GM20000 (cell line): Measurements from ENCODE around the gene GRIK4.

Source experiments
- DNase-seq: peaks from one replicate; pipeline ENCODE4 v3.0.0; 2012; ENCODE audit warnings: low spot score
- TF ChIP-seq, protein P1 (sequence below): IDR thresholded peaks from 2 replicates; pipeline ENCODE4 v1.5.1; 2012; ENCODE audit warnings: mild to moderate bottlenecking, control low read depth; ENCODE audit errors: extremely low read depth, missing control alignments

GRIK4 gene

GRCh38 chr11:120635136-120635810 lies 123.7 kb downstream of the GRIK4 start:
- TF ChIP-seq, protein P1, sequence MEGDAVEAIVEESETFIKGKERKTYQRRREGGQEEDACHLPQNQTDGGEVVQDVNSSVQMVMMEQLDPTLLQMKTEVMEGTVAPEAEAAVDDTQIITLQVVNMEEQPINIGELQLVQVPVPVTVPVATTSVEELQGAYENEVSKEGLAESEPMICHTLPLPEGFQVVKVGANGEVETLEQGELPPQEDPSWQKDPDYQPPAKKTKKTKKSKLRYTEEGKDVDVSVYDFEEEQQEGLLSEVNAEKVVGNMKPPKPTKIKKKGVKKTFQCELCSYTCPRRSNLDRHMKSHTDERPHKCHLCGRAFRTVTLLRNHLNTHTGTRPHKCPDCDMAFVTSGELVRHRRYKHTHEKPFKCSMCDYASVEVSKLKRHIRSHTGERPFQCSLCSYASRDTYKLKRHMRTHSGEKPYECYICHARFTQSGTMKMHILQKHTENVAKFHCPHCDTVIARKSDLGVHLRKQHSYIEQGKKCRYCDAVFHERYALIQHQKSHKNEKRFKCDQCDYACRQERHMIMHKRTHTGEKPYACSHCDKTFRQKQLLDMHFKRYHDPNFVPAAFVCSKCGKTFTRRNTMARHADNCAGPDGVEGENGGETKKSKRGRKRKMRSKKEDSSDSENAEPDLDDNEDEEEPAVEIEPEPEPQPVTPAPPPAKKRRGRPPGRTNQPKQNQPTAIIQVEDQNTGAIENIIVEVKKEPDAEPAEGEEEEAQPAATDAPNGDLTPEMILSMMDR = no peak
- no peak for DNase-seq

DNA sequence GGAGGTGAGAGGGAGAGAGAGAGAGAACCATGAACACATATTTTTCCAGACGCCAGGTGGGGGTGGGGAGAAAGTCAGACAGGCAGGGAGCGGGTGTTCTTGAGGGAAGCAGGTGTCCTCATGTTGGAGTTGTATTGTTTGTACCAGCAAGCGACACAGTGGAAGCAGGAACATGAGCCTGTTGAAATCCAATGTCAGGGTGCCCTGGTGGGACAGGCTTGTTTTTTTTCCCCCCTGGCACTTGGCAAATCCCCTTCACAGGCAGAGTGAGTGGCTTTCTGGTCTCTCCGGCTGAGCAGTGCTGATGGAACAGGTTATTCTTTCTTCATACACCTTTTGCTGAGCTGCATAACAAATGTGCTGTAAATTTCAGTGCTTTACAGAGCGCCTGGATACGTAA lies 125.6 kb downstream of the GRIK4 start:
- TF ChIP-seq, protein P1 = no peak
- no peak for DNase-seq

DNA sequence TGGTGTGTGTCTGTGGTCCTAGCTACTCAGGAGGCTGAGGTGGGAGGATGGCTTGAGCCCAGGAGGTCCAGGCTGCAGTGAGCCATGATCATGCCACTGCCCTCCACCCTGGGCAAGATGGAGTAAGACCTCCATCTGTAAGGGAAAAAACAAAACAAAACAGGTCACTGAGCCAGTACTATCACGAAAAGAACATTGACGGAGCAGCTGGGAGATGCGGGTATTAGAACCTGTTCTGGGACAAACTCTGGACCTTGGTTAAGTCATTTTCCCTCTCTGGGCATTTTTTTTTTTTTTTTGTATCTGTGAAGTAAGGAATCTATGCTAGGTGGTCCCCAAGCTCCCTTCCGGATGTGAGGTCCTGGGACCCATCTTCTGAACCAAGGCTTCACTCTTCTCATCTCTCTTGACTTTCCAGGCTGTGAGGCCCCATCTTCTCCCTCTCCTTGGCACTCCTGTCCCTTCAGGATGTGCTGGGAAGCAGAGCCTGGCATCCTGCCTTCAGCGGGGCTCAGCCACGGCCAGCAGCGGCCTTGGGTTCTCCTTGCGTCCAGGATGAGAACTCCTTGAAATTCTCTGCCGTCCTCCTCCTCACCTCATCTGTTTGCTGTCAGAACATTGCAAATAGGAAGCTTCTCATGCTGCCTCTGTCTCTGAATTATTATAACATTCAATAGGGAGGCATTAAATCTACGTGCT lies 130.8 kb downstream of the GRIK4 start:
- no peak for DNase-seq
- TF ChIP-seq, protein P1 = no peak

GRCh38 chr11:120643284-120643683 lies 131.7 kb downstream of the GRIK4 start:
- DNase-seq = no peak
- TF ChIP-seq, protein P1 = no peak

- TF ChIP-seq, protein P1 = no peak
These were observed 134.1 kb downstream of the GRIK4 start for GRCh38 chr11:120645639-120646038.

GRCh38 chr11:120646206-120646605 lies 134.7 kb downstream of the GRIK4 start:
- TF ChIP-seq, protein P1 = no peak
- DNase-seq = no peak

More at GRCh38 chr11:120645639-120646038, 134.1 kb downstream of the GRIK4 start:
- no peak for DNase-seq

DNA sequence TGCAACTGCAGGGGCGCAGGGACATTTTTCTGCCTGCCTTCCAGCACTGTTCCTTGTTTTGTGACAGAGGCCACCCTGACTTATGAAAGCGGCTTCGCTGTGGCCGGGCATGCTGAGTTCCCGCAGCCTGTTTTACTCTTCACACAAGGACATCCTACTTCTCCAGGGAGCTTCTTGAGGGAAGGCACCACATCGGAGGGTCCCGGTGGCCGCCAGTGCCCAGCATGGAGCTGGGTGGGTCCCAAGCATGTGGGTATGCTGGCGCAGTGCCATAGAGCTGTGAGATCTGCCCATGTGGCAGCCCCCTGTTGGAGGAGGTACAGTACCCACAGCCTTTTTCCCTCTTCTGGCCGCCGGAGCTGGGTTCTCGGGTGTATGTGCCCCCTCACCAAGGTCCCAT lies 136.1 kb downstream of the GRIK4 start:
- no peak for DNase-seq
- TF ChIP-seq, protein P1 = no peak
